GM19023 (cell line): ENCODE measurements around the gene BHLHE40.
A peak's percentile ranks its signal among the peaks of the same experiment; 100 is the strongest.

Experiments used
- ATAC-seq: cut with Tn5 transposase; IDR thresholded peaks from one replicate; pipeline ENCODE4 v1.9.1; 2021; ENCODE audit warnings: mild to moderate bottlenecking, moderate library complexity; ENCODE audit not compliant: unreplicated experiment

The BHLHE40 gene

DNA sequence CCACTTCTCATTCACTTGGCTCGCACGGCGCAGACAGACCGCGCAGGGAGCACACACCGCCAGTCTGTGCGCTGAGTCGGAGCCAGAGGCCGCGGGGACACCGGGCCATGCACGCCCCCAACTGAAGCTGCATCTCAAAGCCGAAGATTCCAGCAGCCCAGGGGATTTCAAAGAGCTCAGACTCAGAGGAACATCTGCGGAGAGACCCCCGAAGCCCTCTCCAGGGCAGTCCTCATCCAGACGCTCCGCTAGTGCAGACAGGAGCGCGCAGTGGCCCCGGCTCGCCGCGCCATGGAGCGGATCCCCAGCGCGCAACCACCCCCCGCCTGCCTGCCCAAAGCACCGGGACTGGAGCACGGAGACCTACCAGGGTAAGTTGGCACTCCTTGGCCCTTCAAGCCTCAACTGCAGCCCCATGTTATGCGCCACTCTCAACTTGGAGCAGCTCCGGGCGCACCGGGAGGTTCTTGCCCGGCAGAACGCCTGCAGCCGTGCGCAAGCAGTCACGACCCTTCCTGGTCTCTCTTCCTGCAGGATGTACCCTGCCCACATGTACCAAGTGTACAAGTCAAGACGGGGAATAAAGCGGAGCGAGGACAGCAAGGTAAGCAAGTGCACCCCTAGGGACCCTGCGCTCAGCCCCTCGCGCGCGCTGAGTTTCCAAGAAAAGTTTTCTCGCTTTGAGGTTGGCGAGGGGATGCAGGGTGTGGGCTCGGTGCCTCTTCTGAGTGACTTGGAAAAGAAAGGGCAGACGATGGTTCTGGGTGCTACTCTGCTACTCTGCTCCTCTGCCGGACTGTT is at the start of gene BHLHE40:
Gene BHLHE40 (plus strand): TSS at position 10 of the 801 bp plus-strand sequence. CDS start 282 bp downstream, at position 292.
- peak; percentile 3 for ATAC-seq

DNA sequence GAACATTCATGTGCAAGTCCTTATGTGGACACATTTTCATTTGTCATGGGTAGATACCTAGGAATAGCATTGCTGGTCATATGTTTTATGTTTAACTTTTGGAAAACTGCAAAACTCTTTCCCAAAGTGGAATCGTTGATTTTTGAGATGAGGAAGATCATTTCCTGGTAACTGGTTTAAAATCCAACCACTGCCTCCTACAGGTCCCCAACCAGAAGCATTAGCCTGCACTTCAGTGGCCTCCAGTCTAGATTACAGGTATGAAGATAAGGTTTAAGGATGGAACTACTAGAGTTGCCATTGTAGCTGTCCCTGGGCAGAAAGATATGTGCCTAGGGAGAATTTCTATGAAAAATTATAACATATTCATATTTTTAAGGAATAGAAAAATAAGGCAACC is 48.7 kb upstream of the BHLHE40 start:
- ATAC-seq = no peak

DNA sequence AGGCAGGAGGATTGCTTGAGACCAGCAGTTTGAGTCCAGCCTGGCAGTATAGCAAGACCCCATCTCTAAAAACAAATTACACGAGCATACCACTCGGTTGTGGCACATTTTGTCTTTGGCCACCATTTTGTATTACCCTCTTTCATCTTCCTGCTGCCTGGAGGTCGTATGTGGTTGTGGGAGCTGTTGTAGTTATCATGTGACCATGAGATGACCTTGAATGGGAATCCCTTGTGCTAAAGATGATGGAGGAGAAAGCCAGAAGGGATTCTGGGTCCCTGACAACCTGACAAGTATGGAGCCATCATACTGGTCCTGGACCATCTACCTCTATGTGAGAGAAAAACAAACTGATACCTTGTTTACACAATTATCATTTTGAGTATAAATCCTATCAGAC is 45.2 kb upstream of the BHLHE40 start:
- ATAC-seq = no peak

DNA sequence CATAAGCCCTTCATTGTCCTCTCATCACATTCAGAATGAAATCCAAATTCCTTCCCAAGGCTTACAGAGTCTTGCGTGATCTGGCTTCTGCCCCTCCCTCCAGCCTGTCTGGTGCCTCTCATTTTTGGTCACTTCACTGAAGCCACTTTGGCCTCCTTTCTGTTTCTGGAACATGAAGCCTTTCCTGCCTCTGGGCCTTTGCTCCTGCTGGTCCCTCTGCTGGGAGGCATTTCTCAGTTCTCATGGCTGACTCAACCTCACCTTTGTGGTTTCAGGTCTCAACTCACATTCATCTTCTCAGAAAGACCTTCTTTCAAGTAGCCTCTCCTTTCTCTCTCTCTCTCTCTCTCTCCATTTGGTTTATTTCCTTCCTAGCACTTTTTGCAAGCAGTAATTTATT is 43.9 kb upstream of the BHLHE40 start:
- no peak for ATAC-seq

DNA sequence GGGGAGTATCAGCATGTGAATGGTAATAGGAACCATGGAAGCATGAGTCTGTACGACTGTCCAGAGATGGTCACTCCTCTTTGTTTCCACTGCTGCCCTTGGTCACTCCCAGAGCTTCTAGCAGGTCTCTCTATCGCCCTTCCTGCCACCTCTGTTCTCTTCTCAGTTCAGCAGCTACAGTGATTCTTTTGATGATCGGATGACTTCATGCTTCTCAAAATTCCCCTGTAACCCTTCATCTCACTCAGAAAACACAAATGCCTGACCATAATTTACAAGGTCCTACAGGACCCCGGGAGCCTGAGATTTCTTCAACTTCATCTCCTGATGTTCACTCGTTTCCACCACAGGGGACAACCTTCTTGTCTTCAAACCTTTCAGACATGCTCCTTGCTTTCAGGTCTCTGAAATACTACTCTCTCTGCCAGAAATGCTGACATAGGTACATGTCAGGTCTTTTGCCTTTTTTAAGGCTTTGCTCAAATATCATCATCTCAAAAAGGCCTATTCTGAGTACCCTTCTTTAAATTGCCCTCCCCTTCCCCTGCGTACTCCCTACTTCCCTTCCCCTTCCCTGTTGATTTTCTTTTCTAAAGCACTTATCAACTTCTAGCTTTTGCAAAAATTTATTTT is 42.1 kb upstream of the BHLHE40 start:
- ATAC-seq = no peak

DNA sequence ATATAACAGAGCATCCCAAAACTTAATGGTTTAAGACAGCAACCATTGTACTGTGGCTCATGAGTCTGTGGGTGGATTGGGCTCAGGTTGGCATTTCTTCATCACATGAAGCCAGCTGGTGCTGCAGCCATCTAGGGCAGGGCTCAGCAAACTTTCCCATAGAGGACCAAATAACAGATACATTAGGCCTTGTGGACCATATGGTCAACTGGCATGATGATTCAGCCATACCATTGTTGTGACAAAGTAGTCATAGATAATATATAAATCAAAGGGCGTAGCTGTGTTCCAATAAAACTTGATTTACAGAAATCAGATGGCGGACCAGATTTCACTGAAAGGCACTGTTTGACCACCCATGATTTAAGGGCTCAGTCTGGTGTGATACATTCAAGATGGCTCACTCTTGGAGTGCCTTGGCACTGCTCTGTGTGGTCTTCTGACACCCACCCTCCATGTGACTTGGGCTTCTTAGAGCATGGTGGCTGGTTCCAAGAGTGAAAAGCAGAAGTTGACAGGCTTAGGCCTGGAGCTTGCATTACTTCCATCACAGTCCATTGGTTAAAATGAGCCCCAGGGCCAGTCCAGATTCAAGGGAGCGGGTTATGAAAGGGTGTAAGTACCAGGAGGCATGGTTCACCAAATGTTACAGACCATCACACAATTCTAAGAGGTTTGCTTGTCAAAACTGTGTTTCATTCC is 40.8 kb upstream of the BHLHE40 start:
- ATAC-seq = no peak

DNA sequence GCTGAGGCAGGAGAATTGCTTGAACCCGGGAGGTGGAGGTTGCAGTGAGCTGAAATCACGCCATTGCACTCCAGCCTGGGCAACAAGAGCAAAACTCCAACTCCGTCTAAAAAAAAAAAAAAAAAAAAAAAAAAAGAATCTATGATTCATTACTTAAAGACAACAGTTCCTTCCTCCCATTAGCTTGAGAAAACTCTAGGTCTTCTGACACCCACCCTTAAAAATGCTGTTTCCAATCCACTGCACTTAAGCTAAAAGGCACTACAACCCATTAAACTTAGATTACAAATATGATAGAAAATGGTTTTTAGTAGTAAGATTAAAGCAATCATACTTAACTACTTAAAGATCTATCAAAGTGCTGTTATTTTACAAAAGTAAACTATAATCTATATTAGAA is 40.0 kb upstream of the BHLHE40 start:
- no peak for ATAC-seq

DNA sequence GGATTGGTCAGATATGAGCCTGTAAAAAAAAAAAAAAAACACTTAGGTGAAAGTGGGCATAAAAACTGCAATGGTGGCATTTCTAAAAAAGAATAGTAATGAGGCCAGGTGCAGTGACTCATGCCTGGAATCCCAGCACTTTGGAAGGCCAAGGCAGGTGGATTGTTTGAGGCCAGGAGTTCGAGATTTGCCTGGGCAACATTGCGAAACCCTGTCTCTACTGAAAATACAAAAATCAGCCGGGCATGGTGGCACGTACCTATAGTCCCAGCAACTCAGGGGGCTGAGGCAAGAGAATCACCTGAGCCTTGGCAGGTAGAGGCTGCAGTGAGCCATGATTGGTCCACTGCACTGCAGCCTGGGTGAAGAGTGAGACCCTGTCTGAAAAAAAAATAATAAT is 38.3 kb upstream of the BHLHE40 start:
- no peak for ATAC-seq

DNA sequence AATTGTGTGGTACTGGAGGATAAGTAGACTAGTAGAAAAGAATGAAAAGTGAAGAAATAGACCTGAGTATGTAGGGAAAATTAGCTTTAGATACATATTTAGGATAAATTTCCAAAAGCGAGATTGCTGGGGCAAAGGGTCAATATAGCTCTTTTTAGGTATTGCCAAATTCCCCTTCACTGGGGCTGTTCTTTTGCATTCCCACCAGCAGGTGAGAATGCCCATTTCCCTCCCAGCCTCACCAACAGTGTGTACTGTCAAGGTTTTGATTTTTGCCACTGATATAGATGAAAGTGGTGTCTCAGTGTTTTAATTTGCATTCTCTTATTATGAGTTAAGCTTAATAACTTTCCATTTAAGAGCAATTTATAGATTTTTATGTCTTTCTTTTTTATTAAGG is 35.7 kb upstream of the BHLHE40 start:
- no peak for ATAC-seq

DNA sequence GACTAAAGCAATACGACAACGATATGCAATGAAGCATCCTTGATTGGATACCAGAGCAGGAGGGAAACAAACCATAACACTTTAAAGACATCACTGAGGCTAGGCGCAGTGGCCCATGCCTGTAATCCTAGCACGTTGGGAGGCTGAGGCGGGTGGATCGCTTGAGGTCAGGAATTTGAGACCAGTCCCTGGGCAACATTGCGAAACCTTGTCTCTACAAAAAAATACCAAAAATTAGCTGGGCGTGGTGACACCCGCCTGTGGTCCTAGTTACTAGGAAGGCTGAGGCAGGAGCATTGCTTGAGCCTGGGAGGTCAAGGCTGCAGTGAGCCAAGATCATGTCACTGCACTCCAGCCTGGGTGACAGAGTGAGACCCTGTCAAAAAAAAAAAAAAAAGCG is 33.9 kb upstream of the BHLHE40 start:
- no peak for ATAC-seq

DNA sequence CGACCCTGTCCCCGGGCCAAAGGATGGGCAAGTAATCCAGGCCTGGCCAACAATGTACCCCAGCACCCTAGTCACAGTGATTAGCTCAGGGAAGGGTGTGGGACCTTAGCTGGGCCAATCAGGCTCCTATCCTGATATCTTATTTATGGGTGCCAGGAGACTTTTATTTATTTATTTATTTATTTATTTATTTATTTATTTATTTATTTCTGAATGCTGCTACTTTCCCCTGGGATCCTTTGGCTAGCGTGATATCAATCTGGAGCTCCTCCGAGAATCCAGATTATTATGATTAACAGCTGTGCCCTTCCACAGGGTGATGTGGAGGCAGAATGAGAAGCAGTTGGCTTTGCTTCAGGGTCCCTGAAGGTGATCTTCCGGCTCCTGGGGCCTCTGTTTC is 32.2 kb upstream of the BHLHE40 start:
- no peak for ATAC-seq

DNA sequence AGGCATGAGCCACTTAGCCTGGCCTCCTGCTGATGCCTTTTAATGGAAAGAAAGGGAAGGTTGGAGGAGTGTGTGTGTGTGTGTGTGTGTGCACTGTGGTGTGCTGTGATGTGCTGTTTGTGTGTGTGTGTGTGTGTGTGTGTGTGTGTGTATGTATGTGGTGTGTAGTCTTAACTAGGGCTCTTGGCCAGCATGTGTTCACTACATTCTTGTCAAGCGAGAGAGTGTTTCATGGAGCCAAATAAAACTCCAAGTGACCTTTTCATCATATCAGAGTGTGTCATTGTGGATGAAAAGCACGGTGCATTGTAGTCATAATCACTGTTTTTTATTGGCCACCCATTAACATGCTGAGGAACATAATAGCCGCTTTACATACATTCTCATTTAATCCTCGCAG is 30.8 kb upstream of the BHLHE40 start:
- no peak for ATAC-seq

DNA sequence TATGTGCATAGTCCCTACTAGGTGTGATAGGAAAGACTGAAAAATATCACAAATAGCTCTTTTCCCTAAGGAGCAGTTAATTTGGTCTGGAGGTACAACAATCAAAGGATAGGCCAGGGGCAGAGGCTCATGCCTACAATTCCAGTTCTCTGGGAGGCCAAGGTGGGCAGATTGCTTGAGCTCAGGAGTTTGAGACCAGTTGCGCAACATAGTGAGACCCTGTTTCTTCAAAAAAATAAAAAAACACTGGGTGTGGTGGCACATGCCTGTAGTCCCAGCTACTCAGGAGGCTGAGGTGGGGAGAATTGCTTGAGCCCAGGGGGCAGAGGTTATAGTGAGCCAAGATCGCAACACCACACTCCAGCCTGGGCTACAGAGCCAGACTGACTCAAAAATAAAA is 30.2 kb upstream of the BHLHE40 start:
- no peak for ATAC-seq

DNA sequence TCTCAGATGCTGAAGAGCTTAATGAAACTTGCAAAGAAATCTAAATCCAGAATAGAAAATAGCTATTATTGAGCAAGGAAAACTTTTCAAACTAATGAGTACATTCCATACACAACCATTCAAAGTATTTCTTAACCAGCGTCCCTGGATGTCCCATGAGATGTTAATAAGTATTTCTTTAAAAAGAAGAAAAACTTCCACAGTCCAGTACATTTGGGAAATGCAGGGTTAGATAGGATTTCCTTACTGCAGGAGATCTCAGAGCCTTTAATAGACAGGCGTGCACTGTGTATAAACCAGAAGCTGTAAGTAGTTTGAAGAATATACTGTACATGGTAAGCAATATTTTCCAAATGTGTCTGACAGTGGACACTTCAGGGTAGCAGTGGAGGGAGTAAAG is 29.6 kb upstream of the BHLHE40 start:
- no peak for ATAC-seq

DNA sequence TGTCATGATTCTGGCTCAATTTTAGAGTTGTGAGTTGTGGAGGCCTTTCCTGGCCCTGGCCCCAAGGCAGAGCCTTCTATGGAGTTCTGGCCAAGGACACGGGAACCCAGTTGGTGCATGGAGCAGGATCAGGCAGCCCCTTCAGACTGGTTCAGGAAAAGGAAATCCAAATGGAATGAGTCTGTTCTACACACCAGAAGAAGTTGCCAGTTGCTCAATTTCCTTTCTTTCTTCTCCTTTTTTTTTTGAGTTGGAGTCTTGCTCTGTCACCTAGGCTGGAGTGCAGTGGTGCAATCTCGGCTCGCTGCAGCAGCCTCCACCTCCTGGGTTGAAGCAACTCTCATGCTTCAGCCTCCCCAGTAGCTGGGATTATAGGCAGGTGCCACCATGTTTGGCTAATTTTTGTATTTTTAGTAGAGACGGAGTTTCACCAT is 28.9 kb upstream of the BHLHE40 start:
- no peak for ATAC-seq

DNA sequence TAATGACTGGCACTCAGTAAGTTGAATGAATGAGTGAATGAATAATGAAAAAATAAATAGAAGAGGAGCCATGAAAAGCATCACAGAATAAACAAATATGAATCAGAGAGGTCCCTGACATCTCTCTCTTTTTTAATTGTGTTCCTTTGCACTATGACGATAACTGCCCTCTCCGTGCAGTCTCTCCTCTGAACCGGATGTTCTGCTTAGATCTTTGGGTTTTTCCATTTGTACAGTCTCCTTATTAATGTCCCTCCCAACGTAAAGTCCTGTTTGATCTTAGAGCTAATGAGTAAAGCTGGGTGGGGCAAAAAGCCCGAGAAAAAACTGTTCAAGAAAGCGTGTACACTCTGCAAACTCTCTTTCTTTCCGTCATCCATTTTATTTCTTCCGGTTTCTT is 28.3 kb upstream of the BHLHE40 start:
- no peak for ATAC-seq

DNA sequence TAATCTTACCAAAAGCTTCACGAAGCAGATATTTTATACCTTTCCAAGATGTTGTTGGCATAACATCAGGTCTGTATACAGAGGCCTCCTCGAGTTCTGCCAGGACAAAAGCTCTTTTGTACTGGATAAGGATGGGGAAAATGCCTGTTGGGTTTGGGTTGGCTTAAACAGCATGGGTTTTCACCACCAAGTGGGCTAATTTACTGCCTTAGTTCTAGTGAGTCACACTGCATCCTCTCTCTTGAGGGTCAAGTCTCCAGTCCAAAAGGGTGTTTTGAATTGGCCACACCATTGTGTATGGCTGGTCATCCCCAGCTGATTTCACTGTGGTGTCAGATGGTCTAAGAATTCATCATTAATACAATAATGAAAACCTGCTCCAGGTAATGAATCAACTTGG is 26.1 kb upstream of the BHLHE40 start:
- no peak for ATAC-seq

DNA sequence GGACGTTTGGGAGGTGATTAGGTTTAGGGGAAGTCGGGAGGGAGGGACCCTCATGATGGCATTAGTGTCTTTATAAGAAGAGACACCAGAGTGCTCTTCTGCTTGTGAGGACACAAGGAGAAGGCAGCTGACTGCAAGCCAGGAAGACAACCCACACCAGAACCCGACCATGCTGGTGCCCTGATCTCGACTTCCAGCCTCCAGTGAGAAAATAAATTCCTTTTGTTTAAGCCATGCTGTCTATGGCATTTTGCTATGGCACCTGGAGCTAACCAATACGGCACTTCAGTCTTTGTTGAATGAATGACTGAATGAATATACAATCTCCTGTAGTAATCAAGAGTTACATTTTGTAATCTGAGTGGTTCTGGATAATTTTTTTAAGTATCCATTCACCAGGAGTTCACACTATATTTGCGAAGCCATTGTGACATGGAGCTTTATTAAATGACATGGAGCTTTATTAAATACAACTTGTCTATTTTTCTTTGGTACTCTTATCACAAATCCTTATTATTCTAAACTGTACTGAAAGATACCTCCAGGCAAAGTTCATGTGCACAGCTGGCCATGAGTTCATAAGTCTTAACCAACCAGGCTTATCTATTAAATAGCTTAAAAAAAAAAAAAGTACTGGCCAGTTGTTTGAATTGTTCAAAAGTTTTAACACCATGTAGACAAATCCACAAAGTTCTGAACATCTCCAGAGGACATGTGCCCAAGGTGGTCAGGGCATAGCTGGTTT is 24.8 kb upstream of the BHLHE40 start:
- ATAC-seq = no peak

DNA sequence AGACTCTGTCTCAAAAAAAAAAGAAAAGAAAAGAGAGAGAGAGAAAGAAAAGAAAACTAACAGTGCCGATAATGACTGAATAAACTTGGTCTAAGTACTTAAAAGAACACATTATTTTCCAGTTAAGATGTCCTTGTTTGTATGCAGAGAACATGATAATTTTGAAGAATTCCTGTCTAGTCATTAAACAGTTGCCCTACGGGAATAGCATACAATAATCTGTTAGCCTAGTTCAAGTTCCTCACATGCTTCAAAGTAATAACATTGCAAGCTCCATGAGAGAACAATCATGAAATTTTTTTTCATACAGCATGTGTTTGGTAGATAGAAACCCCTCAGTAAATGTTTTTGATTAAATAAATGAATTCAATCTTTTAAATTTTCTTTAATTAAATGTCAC is 23.1 kb upstream of the BHLHE40 start:
- ATAC-seq = no peak

DNA sequence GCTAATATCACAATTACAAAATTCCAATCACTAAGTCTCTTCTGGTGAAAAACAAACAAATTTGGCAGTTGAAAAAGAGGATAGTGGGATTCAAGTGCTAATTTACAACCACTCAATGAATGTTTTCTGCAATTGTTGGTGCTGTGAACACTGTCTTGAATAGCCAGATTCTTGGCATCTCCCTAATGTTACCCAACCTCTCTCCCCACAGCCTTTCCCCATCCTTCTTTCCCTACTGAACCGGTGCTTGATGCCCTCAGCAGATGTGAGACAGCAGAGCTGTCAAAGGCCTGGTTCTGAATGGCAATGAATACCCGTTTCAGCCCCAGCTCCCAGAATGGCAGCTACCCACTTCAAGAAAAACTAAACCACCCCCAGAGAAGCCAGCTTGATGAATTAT is 22.5 kb upstream of the BHLHE40 start:
- no peak for ATAC-seq

DNA sequence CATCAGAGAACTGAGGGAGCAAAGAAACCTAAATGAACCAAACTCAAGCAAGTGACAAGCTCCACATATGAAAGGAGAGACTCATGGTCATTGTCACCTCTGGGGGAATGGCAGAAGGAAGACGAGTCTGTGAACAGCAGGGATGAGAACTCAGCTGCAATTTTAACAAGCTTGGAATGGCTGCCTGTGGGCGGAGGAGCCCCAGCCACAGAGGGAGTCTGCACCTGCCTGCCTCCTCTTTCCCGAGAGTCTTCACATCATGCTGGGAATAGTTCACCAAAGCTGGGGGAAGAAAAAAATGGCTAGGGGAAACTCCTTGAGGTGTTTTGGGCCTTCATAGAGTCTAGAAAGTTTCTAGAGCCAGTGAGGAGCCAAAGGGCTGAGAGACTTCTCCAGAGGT is 21.3 kb upstream of the BHLHE40 start:
- ATAC-seq = no peak
